PC-3 (cell line): ENCODE results near the gene ZDHHC19. TPM values are rescaled to one million over a fixed set of nuclear protein-coding genes. Genes with fewer than 3 reads are reported as not detected.

Experiments
- ATAC-seq: fragments of 200-7000 bp; cut with Tn5 transposase; 2 replicates; pipeline ENCODE4 v1.9.1; 2020; ENCODE audit warnings: mild to moderate bottlenecking, moderate library complexity
- BruUV-seq: library from RNA; stranded (reverse); fragments of 400-500 nt; replicated peaks from 2 replicates; lab custom pipeline; 2021; lab: Mats Ljungman, UMichigan
- CTCF ChIA-PET: fragments of 300-600 bp; sonication (Branson Sonifier 250); formaldehyde crosslinking; loops from one replicate; lab custom pipeline; 2022; ENCODE audit warnings: antibody characterized with exemption; lab: Charles Lee
- POLR2A ChIA-PET: fragments of 300-600 bp; sonication (Branson Sonifier 250); formaldehyde crosslinking; loops from one replicate; lab custom pipeline; 2022; ENCODE audit warnings: antibody characterized with exemption; ENCODE audit not compliant: unreplicated experiment; lab: Charles Lee
- DNase-seq: peaks from one replicate; pipeline ENCODE4 v3.0.0-alpha.2; 2015
- H2AFZ ChIP-seq: fragments of 300-600 bp; sonication (generic); 2 replicates; pipeline ENCODE4 v1.6.0; 2016; ENCODE audit warnings: antibody characterized with exemption, low read length
- H3F3A ChIP-seq: fragments of 300-600 bp; sonication (generic); one replicate; pipeline ENCODE4 v1.6.0; 2017; ENCODE audit warnings: antibody characterized with exemption, low read length, control low read depth, mild to moderate bottlenecking; ENCODE audit not compliant: unreplicated experiment
- H3K27ac ChIP-seq: fragments of 300-600 bp; sonication (generic); 2 replicates; pipeline ENCODE4 v1.5.1; 2016; ENCODE audit warnings: mild to moderate bottlenecking, low read length
- H3K27me3 ChIP-seq: fragments of 300-600 bp; sonication (generic); 2 replicates; pipeline ENCODE4 v1.6.1; 2016; ENCODE audit warnings: low read length, mixed read lengths
- H3K36me3 ChIP-seq: fragments of 300-600 bp; sonication (generic); 2 replicates; pipeline ENCODE4 v1.6.1; 2016; ENCODE audit warnings: low read depth, mixed run types, low read length, mixed read lengths
- H3K4me1 ChIP-seq: fragments of 300-600 bp; sonication (generic); 2 replicates; pipeline ENCODE4 v1.5.1; 2016; ENCODE audit warnings: low read length; ENCODE audit not compliant: insufficient read depth
- H3K4me2 ChIP-seq: fragments of 300-600 bp; sonication (generic); 2 replicates; pipeline ENCODE4 v1.6.0; 2016; ENCODE audit warnings: low read length
- H3K4me3 ChIP-seq: fragments of 300-600 bp; sonication (generic); 2 replicates; pipeline ENCODE4 v1.5.1; 2016; ENCODE audit warnings: mild to moderate bottlenecking, low read length, mixed read lengths
- H3K79me2 ChIP-seq: fragments of 300-600 bp; sonication (generic); 2 replicates; pipeline ENCODE4 v1.6.1; 2017; ENCODE audit warnings: low read length, mixed read lengths
- H3K9ac ChIP-seq: fragments of 300-600 bp; sonication (generic); 2 replicates; pipeline ENCODE4 v1.6.0; 2016; ENCODE audit warnings: mild to moderate bottlenecking, low read length
- H3K9me2 ChIP-seq: fragments of 300-600 bp; sonication (generic); replicated peaks from 2 replicates; pipeline ENCODE4 v1.6.1; 2016; ENCODE audit warnings: mixed run types, low read length, mixed read lengths
- H3K9me3 ChIP-seq: fragments of 300-600 bp; sonication (generic); 2 replicates; pipeline ENCODE4 v1.6.1; 2016; ENCODE audit warnings: low read length, mixed read lengths
- H4K20me1 ChIP-seq: fragments of 300-600 bp; sonication (generic); 2 replicates; pipeline ENCODE4 v1.6.1; 2016; ENCODE audit warnings: low read length, mixed read lengths
- CTCF ChIP-seq: fragments of 300-600 bp; sonication (generic); conservative IDR thresholded peaks from 2 replicates; pipeline ENCODE4 v1.5.1; 2017; ENCODE audit warnings: antibody characterized with exemption, low read depth, mild to moderate bottlenecking, low read length
- EZH2 ChIP-seq: fragments of 300-600 bp; sonication (generic); IDR thresholded peaks from one replicate; pipeline ENCODE4 v1.6.1; 2017; ENCODE audit warnings: antibody characterized with exemption, mild to moderate bottlenecking, low read length; ENCODE audit not compliant: unreplicated experiment
- EZH2phosphoT487 ChIP-seq: fragments of 300-600 bp; sonication (generic); IDR thresholded peaks from 2 replicates; pipeline ENCODE4 v1.6.1; 2018; ENCODE audit warnings: mild to moderate bottlenecking, antibody characterized with exemption, low read length, borderline replicate concordance
- intact Hi-C: fragments of 100-400 bp; cut with micrococcal nuclease; formaldehyde crosslinking; loops from 2 replicates; pipeline ENCODE4 v1.9.0; 2023
- total RNA-seq: library from RNA; depleted of rRNA; stranded (reverse); fragments of >200 nt; gene quantifications from 2 replicates; pipeline ENCODE4 v1.2.3, GENCODE V29; 2014

The ZDHHC19 gene
- total RNA-seq, 1 experiment from 2014 or later, result not detected

- H3K9me2 ChIP-seq, result no peaks in the 10 kb centered on the region
- no TSS peak for BruUV-seq
- H3K79me2 ChIP-seq, result no peaks in the 10 kb centered on the region
- H3K27ac ChIP-seq, result no peak overlapping the region
- DNase-seq (no peak), ATAC-seq (no peak)
- no peaks in the 10 kb centered on the region for H3K9me3 ChIP-seq
- H2AFZ ChIP-seq, result no peak overlapping the region
- H4K20me1 ChIP-seq, result no peaks in the 10 kb centered on the region
- H3K36me3 ChIP-seq, result no peaks in the 10 kb centered on the region
- no peaks in the 10 kb centered on the region for H3F3A ChIP-seq
- H3K4me2 ChIP-seq, result no peak overlapping the region
- ChIA-PET POLR2A (no interaction called here), CTCF (no interaction called here)
- no peak overlapping the region for H3K4me3 ChIP-seq
- H3K4me1 ChIP-seq, result no peaks in the 10 kb centered on the region
- intact Hi-C loops, result no loop called here
- H3K27me3 ChIP-seq, result no peaks in the 10 kb centered on the region
- no peak for TF ChIP-seq EZH2phosphoT487
- TF ChIP-seq CTCF, result no peak
- TF ChIP-seq EZH2, result no peak
- H3K9ac ChIP-seq, result no peak overlapping the region
Measured at GRCh38 chr3:196193736-196194541, 17.3 kb downstream of the ZDHHC19 start.

DNA sequence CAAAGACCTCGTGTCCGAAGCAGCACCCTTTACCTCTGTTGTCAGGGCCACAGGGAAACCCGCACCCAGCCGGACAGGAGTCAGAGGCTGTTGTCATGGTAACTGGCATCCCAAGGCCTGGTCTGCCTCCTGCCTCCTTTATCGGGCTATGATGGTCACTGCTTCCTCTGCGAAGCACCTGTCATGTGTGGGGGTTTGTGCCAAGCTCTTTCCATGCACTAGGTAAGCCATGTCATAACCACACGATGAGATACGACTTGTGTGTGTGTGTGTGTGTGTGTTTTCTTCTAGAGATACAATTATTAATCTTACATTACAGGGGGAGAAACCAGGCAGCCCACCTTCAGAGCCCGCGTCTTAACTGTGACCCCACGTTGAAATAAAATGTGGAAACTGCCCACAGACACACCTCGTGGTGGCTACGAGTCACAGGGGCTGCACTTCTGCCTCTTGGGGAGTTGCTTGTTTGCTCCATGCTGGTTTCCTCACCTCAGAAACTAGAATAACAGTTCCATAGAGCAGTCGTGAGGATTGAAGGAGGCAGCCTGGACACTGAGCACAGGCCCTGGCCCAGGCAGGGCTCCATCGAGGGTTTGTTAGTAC lies 18.0 kb downstream of the ZDHHC19 start:
- Histone ChIP-seq H4K20me1 (no peaks in the 10 kb centered on the region), H3F3A (no peaks in the 10 kb centered on the region), H3K79me2 (no peaks in the 10 kb centered on the region), H3K4me2 (no peak overlapping the region), H3K4me1 (no peaks in the 10 kb centered on the region), H3K9ac (no peak overlapping the region), H3K4me3 (no peak overlapping the region), H2AFZ (no peak overlapping the region), H3K27ac (no peak overlapping the region), H3K36me3 (no peaks in the 10 kb centered on the region), H3K27me3 (no peaks in the 10 kb centered on the region), H3K9me3 (no peaks in the 10 kb centered on the region), H3K9me2 (no peaks in the 10 kb centered on the region)
- intact Hi-C loops, result no loop called here
- ATAC-seq, result no peak
- TF ChIP-seq CTCF, result no peak
- no peak for TF ChIP-seq EZH2phosphoT487
- TF ChIP-seq EZH2, result no peak
- CTCF ChIA-PET, result no interaction called here
- no TSS peak for BruUV-seq
- no peak for DNase-seq
- POLR2A ChIA-PET, result no interaction called here

DNA sequence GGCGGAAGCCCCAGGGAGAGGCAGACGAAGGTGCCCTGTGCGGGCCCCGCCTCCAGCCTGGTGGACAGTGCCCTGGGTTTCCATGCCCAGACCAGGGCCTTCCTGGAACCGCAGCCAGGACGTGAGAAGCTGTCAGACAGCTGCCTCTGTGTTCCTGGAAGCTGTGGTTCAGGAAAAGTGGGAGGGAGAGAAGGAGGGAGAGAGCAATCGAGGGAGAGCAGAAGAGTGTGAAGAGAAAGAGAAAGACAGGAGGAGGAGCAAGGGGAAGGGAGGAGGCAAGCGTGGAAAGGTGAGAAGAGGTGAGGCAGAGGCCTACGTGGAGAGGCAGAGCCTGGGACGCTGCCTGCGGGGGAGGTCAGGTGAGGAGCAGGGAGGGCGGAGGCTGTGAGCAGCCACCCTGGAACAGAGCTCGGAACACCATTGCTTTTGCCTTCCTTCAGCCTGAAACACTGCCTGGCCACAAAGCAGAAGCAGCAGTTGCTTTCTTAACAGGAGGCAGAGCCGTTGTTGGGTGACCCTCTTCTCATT lies 18.6 kb downstream of the ZDHHC19 start:
- Histone ChIP-seq H3K79me2 (no peaks in the 10 kb centered on the region), H2AFZ (no peak overlapping the region), H3F3A (no peaks in the 10 kb centered on the region), H3K4me1 (no peaks in the 10 kb centered on the region), H3K27ac (no peak overlapping the region), H3K36me3 (no peaks in the 10 kb centered on the region), H3K27me3 (no peaks in the 10 kb centered on the region), H3K9me2 (no peaks in the 10 kb centered on the region), H3K9me3 (no peaks in the 10 kb centered on the region), H3K4me2 (no peak overlapping the region), H3K9ac (no peak overlapping the region), H4K20me1 (no peaks in the 10 kb centered on the region), H3K4me3 (no peak overlapping the region)
- CTCF ChIA-PET, result no interaction called here
- TF ChIP-seq EZH2phosphoT487 (no peak), EZH2 (no peak), CTCF (no peak)
- no TSS peak for BruUV-seq
- intact Hi-C loops, result no loop called here
- DNase-seq, result no peak
- no peak for ATAC-seq
- POLR2A ChIA-PET, result no interaction called here
